GM12878 (cell line): ENCODE measurements around the gene PTPN22. TPM values are rescaled to one million over a fixed set of nuclear protein-coding genes. Genes with fewer than 3 reads are reported as not detected.

Experiments
- ATF7 ChIP-seq: fragments of 450-650 bp; IDR thresholded peaks from 2 replicates; pipeline ENCODE4 v1.6.1; 2016; ENCODE audit warnings: low read depth, mild to moderate bottlenecking
- BACH1 ChIP-seq: fragments of 450-650 bp; IDR thresholded peaks from 2 replicates; pipeline ENCODE4 v1.6.1; 2017; ENCODE audit warnings: mild to moderate bottlenecking, borderline replicate concordance
- CHD1 ChIP-seq: IDR thresholded peaks from 2 replicates; pipeline ENCODE4 v1.6.1; 2012; ENCODE audit warnings: low read depth, low read length, improper control_type of control experiment
- CREM ChIP-seq: IDR thresholded peaks from 2 replicates; pipeline ENCODE4 v1.6.1; 2014; ENCODE audit warnings: antibody characterized with exemption, low read depth
- ESRRA ChIP-seq: IDR thresholded peaks from 2 replicates; pipeline ENCODE4 v1.6.1; 2012; ENCODE audit warnings: mild to moderate bottlenecking, low read length, improper control_type of control experiment
- FOXM1 ChIP-seq: IDR thresholded peaks from 2 replicates; pipeline ENCODE4 v1.6.1; 2012; ENCODE audit warnings: low read depth, mild to moderate bottlenecking, inconsistent platforms, low read length, moderate library complexity
- IRF4 ChIP-seq: IDR thresholded peaks from 2 replicates; pipeline ENCODE4 v1.6.1; 2011; ENCODE audit warnings: low read depth, low read length
- MTA2 ChIP-seq: fragments of 450-650 bp; IDR thresholded peaks from 2 replicates; pipeline ENCODE4 v1.6.1; 2016; ENCODE audit warnings: low read depth, mild to moderate bottlenecking, moderate library complexity
- MTA3 ChIP-seq: IDR thresholded peaks from 2 replicates; pipeline ENCODE4 v1.6.1; 2012; ENCODE audit warnings: low read length, inconsistent platforms, borderline replicate concordance
- NFIC ChIP-seq: IDR thresholded peaks from 2 replicates; pipeline ENCODE4 v1.6.1; 2012; ENCODE audit warnings: low read depth, mild to moderate bottlenecking, inconsistent platforms, low read length, moderate library complexity
- POLR2A ChIP-seq: IDR thresholded peaks from 2 replicates; pipeline ENCODE4 v1.6.1; 2011; ENCODE audit warnings: low read depth, mild to moderate bottlenecking, low read length
- RAD51 ChIP-seq: fragments of 450-650 bp; IDR thresholded peaks from 2 replicates; pipeline ENCODE4 v1.6.1; 2016; ENCODE audit warnings: moderate library complexity, mild to moderate bottlenecking, inconsistent platforms
- RELB ChIP-seq: fragments of 450-650 bp; IDR thresholded peaks from 2 replicates; pipeline ENCODE4 v1.6.1; 2017; ENCODE audit warnings: low read depth, mild to moderate bottlenecking, moderate library complexity
- RUNX3 ChIP-seq: IDR thresholded peaks from 2 replicates; pipeline ENCODE4 v1.6.1; 2012; ENCODE audit warnings: low read length, inconsistent platforms
- SKIL ChIP-seq: fragments of 450-650 bp; IDR thresholded peaks from 2 replicates; pipeline ENCODE4 v1.6.1; 2017; ENCODE audit warnings: mild to moderate bottlenecking, low read depth, inconsistent platforms; ENCODE audit not compliant: poor library complexity, severe bottlenecking
- SRF ChIP-seq, 2 experiments: IDR thresholded peaks; 2 replicates each; pipeline ENCODE4 v1.6.1; 2011; ENCODE audit warnings: low read depth in 2 of 2, low read length in 2 of 2, mild to moderate bottlenecking in 1 of 2, moderate library complexity in 1 of 2
- SUZ12 ChIP-seq: fragments of 200-600 bp; sonication (generic); IDR thresholded peaks from one replicate; pipeline ENCODE4 v1.6.1; 2018; ENCODE audit warnings: antibody characterized with exemption, mild to moderate bottlenecking; ENCODE audit not compliant: unreplicated experiment
- ZNF207 ChIP-seq: fragments of 450-650 bp; IDR thresholded peaks from 2 replicates; pipeline ENCODE4 v1.6.1; 2014; ENCODE audit warnings: antibody characterized with exemption, mild to moderate bottlenecking, borderline replicate concordance
- ZNF217 ChIP-seq: fragments of 450-650 bp; IDR thresholded peaks from 2 replicates; pipeline ENCODE4 v1.6.1; 2017; ENCODE audit warnings: antibody characterized with exemption, mild to moderate bottlenecking
- ZNF24 ChIP-seq: fragments of 450-650 bp; IDR thresholded peaks from 2 replicates; pipeline ENCODE4 v1.6.1; 2017; ENCODE audit warnings: antibody characterized with exemption, mild to moderate bottlenecking
- ZNF274 ChIP-seq: IDR thresholded peaks from one replicate; pipeline ENCODE4 v1.8.0; 2011; ENCODE audit not compliant: insufficient read length, insufficient read depth
- ZNF384 ChIP-seq: IDR thresholded peaks from 2 replicates; pipeline ENCODE4 v1.6.1; 2012; ENCODE audit warnings: low read depth, mild to moderate bottlenecking, low read length, improper control_type of control experiment, borderline replicate concordance
- ZNF622 ChIP-seq: fragments of 450-650 bp; IDR thresholded peaks from 2 replicates; pipeline ENCODE4 v1.6.1; 2017; ENCODE audit warnings: mild to moderate bottlenecking, inconsistent platforms
- polyA plus RNA-seq, 11 experiments: library from polyadenylated mRNA; depleted of rRNA in 4 of 11; unstranded in 6 of 11; stranded (reverse) in 5 of 11; fragments of >200 nt; fragmentation: Nextera tagmentation in 4 of 11; fragmentation: Illumina TruSeq in 1 of 11; extraction: Ambion mirVana in 4 of 11; extraction: Trizol in 1 of 11; gene quantifications; 1 replicate in 1 of 11; 2 replicates in 10 of 11; pipeline versions ENCODE4 v1.2.1 to v1.2.3, GENCODE V29; 2011 to 2016; ENCODE audit warnings: inconsistent platforms in 2 of 11, missing spikeins in 2 of 11, low read depth in 1 of 11
- total RNA-seq, 4 experiments: library from RNA; depleted of rRNA in 3 of 4; stranded (reverse); fragments of >200 nt in 3 of 4; fragmentation: Illumina TruSeq in 1 of 4; extraction: Trizol in 1 of 4; gene quantifications; 2 replicates each; pipeline versions ENCODE4 v1.2.1 to v1.2.3, GENCODE V29; 2013 to 2021
- TF ChIP-seq, protein P1 (sequence below): fragments of 450-650 bp; formaldehyde crosslinking; IDR thresholded peaks from 2 replicates; pipeline ENCODE4 v1.4.0; 2020; ENCODE audit warnings: mild to moderate bottlenecking, moderate library complexity
- TF ChIP-seq, protein P2 (sequence below): fragments of 150-350 bp; IDR thresholded peaks from 2 replicates; pipeline ENCODE4 v1.6.1; 2014; ENCODE audit warnings: mild to moderate bottlenecking, low read depth, low read length

The PTPN22 gene
- total and polyA plus RNA-seq, 10 of the 15 experiments (the other 5 are each of a cell fraction or from before 2014, with no cell fraction given), result 22.8 to 65.1 (median 44.9) TPM

DNA sequence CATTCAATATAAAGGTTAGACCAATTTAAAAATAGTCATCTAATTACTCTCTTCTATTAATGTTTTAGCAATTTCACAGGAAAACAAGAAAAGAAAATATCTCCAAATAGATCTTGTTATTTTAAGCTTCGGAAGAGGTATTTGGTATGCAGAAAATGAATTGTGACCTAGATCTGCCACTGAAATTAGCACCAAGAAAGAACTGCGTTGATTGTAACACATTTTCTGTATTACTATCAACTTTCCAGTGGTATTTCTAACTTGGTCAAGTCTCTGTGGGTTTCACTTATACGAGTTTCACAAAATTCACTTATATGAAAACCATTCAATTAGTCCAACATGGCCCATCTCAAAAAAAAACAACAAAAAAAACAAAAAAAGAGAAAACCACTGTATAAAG, 71.0 kb downstream of the PTPN22 start (continued):
- TF ChIP-seq RUNX3 (peak; percentile 56; the same call in 1 of the 2 replicates), SKIL (no peak), ATF7 (0 out of 2 replicates have a peak, but pooled peaks have one; percentile 13), FOXM1 (peak; percentile 22; the same call in 1 of the 2 replicates), POLR2A (no peak), RAD51 (no peak), ZNF274 (no peak), MTA2 (peak; percentile 61), CREM (no peak), SRF (IDR thresholded peaks at IDR 0.05; ENCODE audit: low read depth in 2 of 2, low read length in 2 of 2) (no peak), ZNF622 (no peak), ESRRA (no peak), BACH1 (no peak), SUZ12 (no peak), IRF4 (no peak), ZNF24 (0 out of 2 replicates have a peak, but pooled peaks have one; percentile 18), ZNF217 (no peak), ZNF384 (no peak), ZNF207 (no peak), NFIC (peak; percentile 73; the same call in 1 of the 2 replicates), RELB (0 out of 2 replicates have a peak, but pooled peaks have one; percentile 15), MTA3 (no peak), CHD1 (no peak)
- TF ChIP-seq, protein P1, sequence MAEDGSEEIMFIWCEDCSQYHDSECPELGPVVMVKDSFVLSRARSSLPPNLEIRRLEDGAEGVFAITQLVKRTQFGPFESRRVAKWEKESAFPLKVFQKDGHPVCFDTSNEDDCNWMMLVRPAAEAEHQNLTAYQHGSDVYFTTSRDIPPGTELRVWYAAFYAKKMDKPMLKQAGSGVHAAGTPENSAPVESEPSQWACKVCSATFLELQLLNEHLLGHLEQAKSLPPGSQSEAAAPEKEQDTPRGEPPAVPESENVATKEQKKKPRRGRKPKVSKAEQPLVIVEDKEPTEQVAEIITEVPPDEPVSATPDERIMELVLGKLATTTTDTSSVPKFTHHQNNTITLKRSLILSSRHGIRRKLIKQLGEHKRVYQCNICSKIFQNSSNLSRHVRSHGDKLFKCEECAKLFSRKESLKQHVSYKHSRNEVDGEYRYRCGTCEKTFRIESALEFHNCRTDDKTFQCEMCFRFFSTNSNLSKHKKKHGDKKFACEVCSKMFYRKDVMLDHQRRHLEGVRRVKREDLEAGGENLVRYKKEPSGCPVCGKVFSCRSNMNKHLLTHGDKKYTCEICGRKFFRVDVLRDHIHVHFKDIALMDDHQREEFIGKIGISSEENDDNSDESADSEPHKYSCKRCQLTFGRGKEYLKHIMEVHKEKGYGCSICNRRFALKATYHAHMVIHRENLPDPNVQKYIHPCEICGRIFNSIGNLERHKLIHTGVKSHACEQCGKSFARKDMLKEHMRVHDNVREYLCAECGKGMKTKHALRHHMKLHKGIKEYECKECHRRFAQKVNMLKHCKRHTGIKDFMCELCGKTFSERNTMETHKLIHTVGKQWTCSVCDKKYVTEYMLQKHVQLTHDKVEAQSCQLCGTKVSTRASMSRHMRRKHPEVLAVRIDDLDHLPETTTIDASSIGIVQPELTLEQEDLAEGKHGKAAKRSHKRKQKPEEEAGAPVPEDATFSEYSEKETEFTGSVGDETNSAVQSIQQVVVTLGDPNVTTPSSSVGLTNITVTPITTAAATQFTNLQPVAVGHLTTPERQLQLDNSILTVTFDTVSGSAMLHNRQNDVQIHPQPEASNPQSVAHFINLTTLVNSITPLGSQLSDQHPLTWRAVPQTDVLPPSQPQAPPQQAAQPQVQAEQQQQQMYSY (CRISPR knock-in tag), result no peak
- TF ChIP-seq, protein P2, sequence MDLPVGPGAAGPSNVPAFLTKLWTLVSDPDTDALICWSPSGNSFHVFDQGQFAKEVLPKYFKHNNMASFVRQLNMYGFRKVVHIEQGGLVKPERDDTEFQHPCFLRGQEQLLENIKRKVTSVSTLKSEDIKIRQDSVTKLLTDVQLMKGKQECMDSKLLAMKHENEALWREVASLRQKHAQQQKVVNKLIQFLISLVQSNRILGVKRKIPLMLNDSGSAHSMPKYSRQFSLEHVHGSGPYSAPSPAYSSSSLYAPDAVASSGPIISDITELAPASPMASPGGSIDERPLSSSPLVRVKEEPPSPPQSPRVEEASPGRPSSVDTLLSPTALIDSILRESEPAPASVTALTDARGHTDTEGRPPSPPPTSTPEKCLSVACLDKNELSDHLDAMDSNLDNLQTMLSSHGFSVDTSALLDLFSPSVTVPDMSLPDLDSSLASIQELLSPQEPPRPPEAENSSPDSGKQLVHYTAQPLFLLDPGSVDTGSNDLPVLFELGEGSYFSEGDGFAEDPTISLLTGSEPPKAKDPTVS, result no peak
- TF ChIP-seq, all 136 proteins: peak for 10
